Stimulated activated CD8-positive, alpha-beta memory T cell treated with anti-CD3 and anti-CD28 coated beads, Interleukin-15, amount 100 ng/mL, for 24 hours (primary cell): ENCODE measurements around the gene MYL6.
A peak's percentile ranks its signal among the peaks of the same experiment; 100 is the strongest.

ENCODE experiments used
- DNase-seq: peaks from one replicate; pipeline ENCODE4 v3.0.0-alpha.2; 2020; ENCODE audit warnings: low read depth

The MYL6 gene

DNA sequence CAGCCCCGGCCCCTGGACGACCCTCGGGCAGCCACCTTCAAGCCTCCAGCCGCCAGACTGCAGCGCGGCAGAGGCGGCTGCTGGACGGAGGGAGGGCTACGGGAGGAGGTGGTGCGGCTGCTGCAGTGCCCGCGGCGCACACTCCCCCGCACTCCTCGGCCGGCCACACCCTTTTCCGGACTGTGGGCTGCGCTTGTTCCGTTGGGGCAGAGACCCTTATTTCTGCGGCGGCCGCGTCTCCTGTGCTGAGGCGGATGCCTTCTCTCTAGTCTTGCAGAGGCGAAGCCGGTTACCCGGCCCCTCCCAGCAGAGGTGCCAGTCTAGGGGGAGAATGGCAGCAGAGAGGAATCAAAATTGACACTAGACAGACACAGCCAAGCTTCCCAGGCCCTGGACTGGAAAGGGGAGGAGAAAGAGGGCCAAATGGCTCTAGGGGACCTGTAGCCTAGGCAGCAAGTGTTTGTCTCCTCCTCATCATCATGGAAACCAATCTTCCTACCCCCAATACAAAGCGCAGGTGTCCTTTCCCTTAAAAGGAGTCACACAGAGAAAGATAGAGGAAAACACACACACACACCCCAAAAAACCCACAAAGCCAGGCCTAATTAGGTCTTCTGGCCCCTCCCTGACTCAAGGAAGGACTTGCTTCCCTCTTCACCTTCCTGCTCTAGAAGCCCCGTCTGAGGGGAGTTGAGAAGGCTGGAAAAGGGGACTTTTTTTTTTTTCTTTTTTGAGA is 28.8 kb upstream of the MYL6 start:
- DNase-seq = peak; percentile 38

DNA sequence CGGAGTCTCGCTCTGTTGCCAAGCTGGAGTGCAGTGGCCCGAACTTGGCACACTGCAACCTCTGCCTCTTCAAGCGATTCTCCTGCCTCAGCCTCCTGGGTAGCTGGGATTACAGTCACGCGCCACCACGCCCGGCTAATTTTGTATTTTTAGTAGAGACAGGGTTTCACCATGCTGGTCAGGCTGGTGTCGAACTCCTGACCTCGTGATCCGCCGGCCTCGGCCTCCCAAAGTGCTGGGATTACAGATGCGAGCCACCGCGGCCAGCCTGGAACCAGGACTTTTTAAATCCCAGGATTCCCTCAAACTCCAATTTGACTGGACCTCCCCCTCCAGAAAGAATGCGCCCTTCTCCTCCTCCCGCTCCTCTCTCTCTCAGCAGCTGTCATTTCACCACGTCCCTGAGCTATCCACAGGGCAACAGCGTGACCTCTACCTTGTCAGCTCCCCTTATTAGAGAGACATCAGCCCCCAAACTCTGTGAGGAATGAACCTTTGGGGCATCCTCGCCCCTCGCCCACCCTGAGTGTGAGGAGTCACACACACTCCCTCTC is 28.1 kb upstream of the MYL6 start:
- DNase-seq = no peak

- no peak for DNase-seq
Measured at GRCh38 chr12:56130876-56131275, 27.3 kb upstream of the MYL6 start.

DNA sequence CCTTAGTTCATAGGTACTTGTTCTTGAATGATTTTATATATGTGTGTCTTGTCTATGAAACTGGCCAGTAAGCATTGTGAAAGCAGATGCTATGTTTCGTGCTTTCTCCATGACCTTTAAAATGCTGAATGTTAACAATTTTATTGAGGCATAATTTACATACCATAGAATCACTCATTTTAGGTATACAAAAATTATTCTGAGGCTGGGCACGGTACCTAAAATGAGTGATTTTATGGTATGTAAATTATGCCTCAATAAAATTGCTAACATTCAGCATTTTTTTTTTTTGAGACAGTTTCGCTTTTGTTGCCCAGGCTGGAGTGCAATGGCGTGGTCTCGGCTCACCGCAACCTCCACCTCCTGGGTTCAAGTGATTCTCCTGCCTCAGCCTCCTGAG is 23.3 kb upstream of the MYL6 start:
- no peak for DNase-seq

GRCh38 chr12:56137853-56138571 is 20.1 kb upstream of the MYL6 start:
- DNase-seq = no peak

GRCh38 chr12:56141946-56142784 is 16.0 kb upstream of the MYL6 start:
- DNase-seq = no peak

DNA sequence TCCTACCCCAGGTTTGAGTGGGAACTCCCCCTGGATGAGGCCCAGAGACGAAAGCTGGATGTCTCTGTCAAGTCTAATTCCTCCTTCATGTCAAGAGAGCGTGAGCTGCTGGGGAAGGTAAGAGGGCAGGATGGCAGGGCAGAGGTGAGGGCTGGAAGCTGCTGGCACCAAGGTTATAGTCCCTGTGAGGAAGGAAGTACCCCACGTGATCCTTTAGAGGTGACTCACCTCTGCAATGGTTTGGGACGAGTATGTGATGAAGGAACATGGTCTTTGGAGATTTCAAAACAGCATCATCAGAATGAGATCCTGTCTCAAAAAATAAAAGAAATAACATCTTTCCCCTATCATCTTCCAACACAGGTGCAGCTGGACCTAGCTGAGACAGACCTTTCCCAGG is 14.9 kb upstream of the MYL6 start:
- no peak for DNase-seq

GRCh38 chr12:56143870-56144269 is 14.3 kb upstream of the MYL6 start:
- no peak for DNase-seq

DNA sequence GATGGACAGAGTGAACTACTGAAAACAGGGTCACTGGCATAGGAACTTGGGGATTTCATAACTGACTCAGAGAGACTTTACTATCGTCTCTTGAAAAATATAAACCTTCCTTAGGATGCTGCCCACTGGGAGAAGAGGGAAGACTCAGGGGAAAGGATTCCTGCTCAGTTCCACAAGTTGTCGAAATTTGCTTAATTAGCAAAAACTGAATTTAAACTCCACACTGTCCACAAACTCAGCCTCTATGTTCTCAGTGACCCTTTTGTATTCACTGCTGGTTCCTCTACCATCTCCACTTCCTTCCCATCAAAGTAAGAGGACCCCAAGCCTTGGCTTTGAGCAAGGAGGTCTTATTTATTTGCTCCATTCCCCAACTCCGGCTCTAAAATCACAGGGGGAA is 12.9 kb upstream of the MYL6 start:
- no peak for DNase-seq

GRCh38 chr12:56146492-56147460 is 11.4 kb upstream of the MYL6 start:
- DNase-seq = no peak

GRCh38 chr12:56150563-56150962 is 7.6 kb upstream of the MYL6 start:
- no peak for DNase-seq

GRCh38 chr12:56151672-56152131 is 6.5 kb upstream of the MYL6 start:
- DNase-seq = peak; percentile 35

DNA sequence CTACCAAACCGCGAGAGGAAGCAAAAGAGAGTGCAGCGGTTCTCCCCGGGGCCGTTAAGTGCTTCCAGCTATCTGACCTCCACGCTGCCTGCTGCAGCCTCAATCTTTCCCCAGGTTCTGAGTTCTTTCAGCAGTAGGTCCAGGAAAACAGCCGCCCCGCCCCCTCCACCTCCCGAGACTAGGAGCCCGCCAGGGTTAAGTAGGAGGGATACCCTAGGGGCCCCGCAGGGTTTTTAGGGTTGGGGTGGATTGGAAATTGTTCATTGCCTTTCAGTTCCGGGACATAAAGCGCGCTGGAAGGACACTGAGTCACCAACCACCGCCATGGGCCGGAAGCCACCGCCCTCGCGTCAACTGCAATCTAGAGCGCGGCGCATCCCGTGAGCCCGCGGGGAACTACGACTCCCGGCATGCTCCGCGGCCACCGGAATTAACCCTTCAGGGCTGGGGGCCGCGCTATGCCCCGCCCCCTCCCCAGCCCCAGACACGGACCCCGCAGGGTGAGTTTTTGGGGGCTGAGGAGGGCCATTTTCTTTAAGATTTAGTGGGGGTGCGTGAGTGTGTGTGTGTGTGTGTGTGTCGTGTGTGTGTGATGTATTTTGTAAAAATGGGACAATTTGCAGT is 5.9 kb upstream of the MYL6 start, which contains the start of gene MYL6B:
TSS of gene MYL6B (plus strand) at position 456 of the 624 bp plus-strand sequence. CDS start 1,332 bp downstream, outside the sequence.
- peak; percentile 80 for DNase-seq

DNA sequence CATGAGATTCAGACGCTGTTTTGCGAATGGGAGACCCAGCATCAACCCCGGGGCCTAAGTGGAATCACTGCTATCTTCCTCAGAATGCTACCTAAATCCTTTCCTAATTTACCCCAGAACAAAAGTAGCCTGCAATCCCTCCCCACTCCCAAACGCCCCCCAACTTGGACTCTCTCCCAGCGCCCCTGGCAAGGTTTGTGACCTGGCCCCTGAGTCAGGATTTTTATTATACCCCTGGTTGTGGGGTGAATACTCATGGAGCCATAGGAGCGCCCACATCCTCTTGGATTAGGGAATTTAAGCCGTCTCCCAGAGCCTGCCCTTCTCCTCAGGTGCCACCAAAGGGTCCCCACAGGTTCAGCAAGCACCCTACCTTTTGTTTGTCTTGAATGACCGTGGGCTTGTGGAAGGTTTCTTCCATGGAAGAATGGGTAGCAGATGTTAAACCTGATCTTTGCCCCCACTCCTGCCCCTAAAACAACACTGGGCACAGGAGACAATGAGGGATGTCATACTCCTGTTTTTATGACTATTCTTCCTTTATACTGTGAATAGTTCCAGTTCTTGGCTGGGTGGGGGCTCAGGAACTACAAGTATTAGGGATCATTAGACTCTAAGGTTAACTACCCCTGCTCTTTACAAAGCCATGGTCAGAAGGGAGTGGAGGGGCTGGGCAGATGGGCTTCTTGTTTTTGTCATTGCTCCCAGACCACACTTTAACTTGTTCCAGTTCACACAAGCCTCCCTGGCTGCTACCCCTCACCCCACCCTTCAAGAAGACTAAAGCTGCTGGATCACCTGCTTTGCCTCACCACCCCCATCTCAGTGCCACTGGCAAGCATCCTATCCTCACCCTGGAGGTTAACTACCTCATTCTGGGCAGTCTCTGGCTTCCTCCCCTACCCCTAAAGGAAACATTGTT is 5.1 kb upstream of the MYL6 start:
- DNase-seq = no peak

- DNase-seq = no peak
Measured at GRCh38 chr12:56153678-56154065, 4.5 kb upstream of the MYL6 start.

DNA sequence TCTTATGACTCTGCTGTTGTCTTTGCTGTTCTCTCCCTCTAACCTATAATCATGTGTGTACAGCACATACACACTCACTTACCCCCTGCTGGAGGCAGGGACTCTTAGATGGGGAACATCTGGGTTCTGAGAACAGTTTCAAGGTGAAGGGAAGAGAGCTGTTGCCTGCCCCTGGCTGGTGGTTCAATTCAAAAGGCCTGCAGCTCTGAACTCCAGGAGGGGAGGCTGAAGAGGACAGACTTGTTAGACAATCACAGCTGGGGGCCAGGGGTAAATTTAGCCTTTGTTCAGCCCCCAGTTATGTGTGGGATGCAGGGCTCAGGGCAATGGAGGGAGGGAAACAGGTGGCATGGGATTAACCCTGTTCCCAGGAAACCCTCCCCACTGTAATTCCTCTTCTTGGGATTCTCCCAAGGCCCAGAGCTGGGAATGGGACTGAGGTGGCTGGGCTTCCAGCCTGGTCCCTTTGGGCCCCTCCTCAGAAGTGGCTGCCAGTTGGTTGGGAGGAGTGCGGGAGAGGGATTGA is 3.9 kb upstream of the MYL6 start:
- DNase-seq = no peak

DNA sequence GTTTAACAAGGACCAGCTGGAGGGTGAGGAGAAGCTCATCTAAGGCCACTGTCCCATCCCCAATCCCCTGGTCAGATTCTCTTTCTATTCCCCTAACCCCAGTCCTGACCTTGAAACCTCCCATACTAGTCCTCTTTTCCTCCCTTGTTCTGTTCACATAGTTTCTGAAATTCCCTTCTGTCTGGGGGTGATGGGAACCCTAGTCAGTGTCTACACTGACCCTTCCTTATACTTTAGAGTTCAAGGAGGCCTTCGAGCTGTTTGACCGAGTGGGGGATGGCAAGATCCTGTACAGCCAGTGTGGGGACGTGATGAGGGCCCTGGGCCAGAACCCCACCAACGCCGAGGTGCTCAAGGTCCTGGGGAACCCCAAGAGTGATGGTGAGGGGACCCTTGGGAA is 3.3 kb upstream of the MYL6 start:
- DNase-seq = no peak

- DNase-seq = no peak
Measured at GRCh38 chr12:56155256-56155845, 2.8 kb upstream of the MYL6 start.
